Putamen (tissue), 1 donor: ENCODE measurements around the gene NOP53.
A peak's percentile ranks its signal among the peaks of the same experiment; 100 is the strongest.
"Not testable (repeated sequence)": the region's sequence is repeated elsewhere in the genome, so short reads cannot be mapped to it uniquely, and the experiment has no call there.

Experiments
- DNase-seq: peaks from one replicate; pipeline ENCODE4 v3.0.0-alpha.2; 2016; ENCODE audit warnings: low spot score

NOP53 gene

GRCh38 chr19:47777245-47778048 lies 32.1 kb downstream of the NOP53 start:
- DNase-seq: not testable (repeated sequence)

- DNase-seq: peak; percentile 82
Observed at GRCh38 chr19:47778049-47778953, 33.0 kb downstream of the NOP53 start, which contains the start of gene SELENOW. SELENOW (plus strand) TSS chr19:47778703; CDS start chr19:47778786, 83 bp downstream.

GRCh38 chr19:47778954-47779351 lies 33.6 kb downstream of the NOP53 start:
- DNase-seq: peak; percentile 68

GRCh38 chr19:47779524-47780214 lies 34.3 kb downstream of the NOP53 start:
- DNase-seq: peak; percentile 76

- DNase-seq: no peak
Observed at GRCh38 chr19:47780215-47780551, 34.8 kb downstream of the NOP53 start.

GRCh38 chr19:47781590-47782262 lies 36.4 kb downstream of the NOP53 start:
- DNase-seq: peak; percentile 81

- no peak for DNase-seq
Observed at GRCh38 chr19:47786566-47786965, 41.2 kb downstream of the NOP53 start.

- DNase-seq: not testable (repeated sequence)
Observed at GRCh38 chr19:47787307-47787706, 42.0 kb downstream of the NOP53 start.

- not testable (repeated sequence) for DNase-seq
Observed at GRCh38 chr19:47789811-47790210, 44.5 kb downstream of the NOP53 start.

GRCh38 chr19:47790398-47790814 lies 45.1 kb downstream of the NOP53 start:
- DNase-seq: peak; percentile 52

- no peak for DNase-seq
Observed at GRCh38 chr19:47792616-47793015, 47.3 kb downstream of the NOP53 start.

- DNase-seq: no peak
Observed at GRCh38 chr19:47794526-47794925, 49.2 kb downstream of the NOP53 start.

GRCh38 chr19:47796785-47797184 lies 51.4 kb downstream of the NOP53 start:
- no peak for DNase-seq

GRCh38 chr19:47797996-47798903 lies 52.9 kb downstream of the NOP53 start:
- no peak for DNase-seq

GRCh38 chr19:47798904-47799266 lies 53.5 kb downstream of the NOP53 start:
- no peak for DNase-seq

GRCh38 chr19:47801270-47801669 lies 55.9 kb downstream of the NOP53 start:
- DNase-seq: no peak

GRCh38 chr19:47802521-47803043 lies 57.2 kb downstream of the NOP53 start:
- no peak for DNase-seq

- DNase-seq: not testable (repeated sequence)
Observed at GRCh38 chr19:47803148-47803547, 57.8 kb downstream of the NOP53 start.

GRCh38 chr19:47803671-47804070 lies 58.3 kb downstream of the NOP53 start:
- DNase-seq: not testable (repeated sequence)

- not testable (repeated sequence) for DNase-seq
Observed at GRCh38 chr19:47804451-47804850, 59.1 kb downstream of the NOP53 start, which contains the start of gene TPRX1. TPRX1 (minus strand) TSS chr19:47804551; CDS start chr19:47804539, 12 bp downstream.
